K562 (cell line): Measurements from ENCODE around the gene PAK1IP1. TPM values are rescaled to one million over a fixed set of nuclear protein-coding genes. Genes with fewer than 3 reads are reported as not detected.

Experiments
- ARNT ChIP-seq, 2 experiments: fragments of 450-650 bp; IDR thresholded peaks; 2 replicates each; pipeline ENCODE4 v1.6.1; 2016; ENCODE audit warnings: mild to moderate bottlenecking in 1 of 2
- BHLHE40 ChIP-seq: IDR thresholded peaks from 2 replicates; pipeline ENCODE4 v1.6.1; 2011; ENCODE audit warnings: low read length, improper control_type of control experiment
- CAMTA2 ChIP-seq: fragments of 250-450 bp; sonication (Bioruptor Pico); conservative IDR thresholded peaks from 2 replicates; pipeline ENCODE4 v1.5.1; 2022
- ELF1 ChIP-seq: fragments of 200-800 bp; sonication (Bioruptor generic); IDR thresholded peaks from 2 replicates; pipeline ENCODE4 v1.6.1; 2016; ENCODE audit warnings: missing genetic modification characterization, missing compliant biosample characterization
- HMGXB4 ChIP-seq: sonication (generic); formaldehyde crosslinking; IDR thresholded peaks from 2 replicates; pipeline ENCODE4 v1.8.1; 2023; ENCODE audit warnings: mild to moderate bottlenecking, missing genetic modification reagents
- KLF6 ChIP-seq: fragments of 250-450 bp; sonication (Bioruptor Pico); IDR thresholded peaks from 2 replicates; pipeline ENCODE4 v1.4.0; 2020; ENCODE audit warnings: mild to moderate bottlenecking, moderate library complexity, borderline replicate concordance
- MEF2A ChIP-seq: IDR thresholded peaks from 2 replicates; pipeline ENCODE4 v1.6.1; 2011; ENCODE audit warnings: low read depth, mild to moderate bottlenecking, low read length, moderate library complexity; ENCODE audit not compliant: control insufficient read depth
- PPARD ChIP-seq: fragments of 250-450 bp; sonication (Bioruptor Pico); IDR thresholded peaks from 2 replicates; pipeline ENCODE4 v1.8.0; 2022; ENCODE audit warnings: inconsistent platforms, mild to moderate bottlenecking, moderate library complexity
- RB1 ChIP-seq: fragments of 450-650 bp; IDR thresholded peaks from 2 replicates; pipeline ENCODE4 v1.6.1; 2017; ENCODE audit warnings: low read depth, mild to moderate bottlenecking
- RUNX1 ChIP-seq: sonication (generic); IDR thresholded peaks from 2 replicates; pipeline ENCODE4 v1.6.1; 2016; ENCODE audit warnings: antibody characterized with exemption, low read depth
- SIRT6 ChIP-seq: IDR thresholded peaks from one replicate; pipeline ENCODE4 v1.6.1; 2012; ENCODE audit warnings: low read depth, mild to moderate bottlenecking, control low read depth, inconsistent platforms, low read length, moderate library complexity
- STAT5B ChIP-seq: fragments of 250-450 bp; sonication (Bioruptor Pico); IDR thresholded peaks from 2 replicates; pipeline ENCODE4 v1.8.0; 2021; ENCODE audit warnings: mild to moderate bottlenecking, inconsistent platforms
- ZNF134 ChIP-seq: fragments of 250-450 bp; sonication (Bioruptor Pico); conservative IDR thresholded peaks from 2 replicates; pipeline ENCODE4 v1.4.0; 2020
- polyA plus RNA-seq, 8 experiments: library from polyadenylated mRNA; depleted of rRNA in 4 of 8; stranded (reverse) in 5 of 8; unstranded in 3 of 8; fragments of >200 nt; fragmentation: Nextera tagmentation in 2 of 8; fragmentation: Illumina TruSeq in 1 of 8; extraction: Ambion mirVana in 2 of 8; extraction: Trizol in 1 of 8; gene quantifications; 2 replicates each; pipeline versions ENCODE4 v1.2.1 to v1.2.3, GENCODE V29; 2011 to 2014; ENCODE audit warnings: inconsistent platforms in 1 of 8, missing spikeins in 1 of 8
- total RNA-seq, 7 experiments: library from RNA; depleted of rRNA in 6 of 7; stranded (reverse); fragments of >200 nt in 6 of 7; fragmentation: Illumina TruSeq in 2 of 7; extraction: Trizol in 2 of 7; gene quantifications; 2 replicates each; pipeline versions ENCODE4 v1.2.1 to v1.2.3, GENCODE V29; 2011 to 2021; ENCODE audit warnings: low replicate concordance in 1 of 7
- TF ChIP-seq, protein P1 (sequence below): fragments of 450-650 bp; IDR thresholded peaks from 2 replicates; pipeline ENCODE4 v1.6.1; 2016; ENCODE audit warnings: mild to moderate bottlenecking
- TF ChIP-seq, protein P2 (sequence below): sonication (generic); formaldehyde crosslinking; IDR thresholded peaks from 2 replicates; pipeline ENCODE4 v1.8.0; 2022; ENCODE audit warnings: missing genetic modification reagents, mild to moderate bottlenecking, moderate library complexity, borderline replicate concordance
- TF ChIP-seq, protein P3 (sequence below): fragments of 250-450 bp; sonication (Bioruptor Pico); IDR thresholded peaks from 2 replicates; pipeline ENCODE4 v1.5.0; 2021; ENCODE audit warnings: mild to moderate bottlenecking, moderate library complexity
- TF ChIP-seq, protein P4 (sequence below), 3 experiments: fragments of 200-800 bp in 1 of 3; sonication (Bioruptor generic) in 1 of 3; sonication (generic) in 1 of 3; formaldehyde crosslinking in 1 of 3; IDR thresholded peaks; 2 replicates each; pipeline versions ENCODE4 v1.6.1 to v1.8.0; 2016 to 2022; ENCODE audit warnings: mild to moderate bottlenecking in 2 of 3, missing compliant biosample characterization in 2 of 3, missing genetic modification characterization in 2 of 3, missing genetic modification reagents in 1 of 3

The PAK1IP1 gene
- total and polyA plus RNA-seq, 9 of the 15 experiments (the other 6 are each of a cell fraction or from before 2014, with no cell fraction given) = 50.0 to 200 (median 87.0) TPM

DNA sequence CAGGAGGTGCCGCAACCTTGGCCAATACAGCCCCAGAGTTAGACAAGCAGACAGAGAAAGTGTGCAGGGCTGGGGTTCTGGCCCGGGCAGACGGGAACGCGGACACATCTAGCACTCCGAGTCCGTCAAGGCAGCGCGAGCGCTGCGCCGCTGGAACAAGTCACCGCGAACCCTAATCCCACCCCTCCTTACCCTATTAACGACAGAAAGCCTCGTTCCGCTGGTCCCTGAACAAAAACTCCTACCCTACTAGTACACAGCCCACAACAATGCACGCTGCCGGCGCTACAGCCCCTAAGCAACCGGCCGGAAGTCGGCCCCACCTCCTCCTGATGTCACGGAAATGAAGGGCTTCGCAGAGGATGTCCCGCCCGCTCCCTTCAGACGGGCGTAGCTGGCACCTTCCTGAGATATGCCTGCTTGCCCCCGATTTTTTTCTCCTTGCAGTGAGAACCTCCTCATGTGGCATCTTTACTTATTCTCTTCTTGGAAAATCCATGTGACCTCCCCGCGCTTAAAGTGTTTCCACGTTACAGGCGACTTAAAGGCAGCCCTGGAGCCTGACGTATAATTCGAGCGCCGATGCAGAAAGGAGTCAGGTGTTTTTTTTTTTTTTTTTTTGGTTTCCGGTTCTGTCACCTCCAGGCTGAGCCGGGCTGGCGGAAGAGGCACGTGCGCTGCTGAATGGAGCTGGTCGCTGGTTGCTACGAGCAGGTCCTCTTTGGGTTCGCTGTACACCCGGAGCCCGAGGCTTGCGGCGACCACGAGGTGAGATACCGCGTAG is at the start of gene PAK1IP1, which contains the start of gene C6orf52 (continued):
- TF ChIP-seq, protein P1, sequence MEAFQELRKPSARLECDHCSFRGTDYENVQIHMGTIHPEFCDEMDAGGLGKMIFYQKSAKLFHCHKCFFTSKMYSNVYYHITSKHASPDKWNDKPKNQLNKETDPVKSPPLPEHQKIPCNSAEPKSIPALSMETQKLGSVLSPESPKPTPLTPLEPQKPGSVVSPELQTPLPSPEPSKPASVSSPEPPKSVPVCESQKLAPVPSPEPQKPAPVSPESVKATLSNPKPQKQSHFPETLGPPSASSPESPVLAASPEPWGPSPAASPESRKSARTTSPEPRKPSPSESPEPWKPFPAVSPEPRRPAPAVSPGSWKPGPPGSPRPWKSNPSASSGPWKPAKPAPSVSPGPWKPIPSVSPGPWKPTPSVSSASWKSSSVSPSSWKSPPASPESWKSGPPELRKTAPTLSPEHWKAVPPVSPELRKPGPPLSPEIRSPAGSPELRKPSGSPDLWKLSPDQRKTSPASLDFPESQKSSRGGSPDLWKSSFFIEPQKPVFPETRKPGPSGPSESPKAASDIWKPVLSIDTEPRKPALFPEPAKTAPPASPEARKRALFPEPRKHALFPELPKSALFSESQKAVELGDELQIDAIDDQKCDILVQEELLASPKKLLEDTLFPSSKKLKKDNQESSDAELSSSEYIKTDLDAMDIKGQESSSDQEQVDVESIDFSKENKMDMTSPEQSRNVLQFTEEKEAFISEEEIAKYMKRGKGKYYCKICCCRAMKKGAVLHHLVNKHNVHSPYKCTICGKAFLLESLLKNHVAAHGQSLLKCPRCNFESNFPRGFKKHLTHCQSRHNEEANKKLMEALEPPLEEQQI = peak; percentile 88
- TF ChIP-seq, protein P2, sequence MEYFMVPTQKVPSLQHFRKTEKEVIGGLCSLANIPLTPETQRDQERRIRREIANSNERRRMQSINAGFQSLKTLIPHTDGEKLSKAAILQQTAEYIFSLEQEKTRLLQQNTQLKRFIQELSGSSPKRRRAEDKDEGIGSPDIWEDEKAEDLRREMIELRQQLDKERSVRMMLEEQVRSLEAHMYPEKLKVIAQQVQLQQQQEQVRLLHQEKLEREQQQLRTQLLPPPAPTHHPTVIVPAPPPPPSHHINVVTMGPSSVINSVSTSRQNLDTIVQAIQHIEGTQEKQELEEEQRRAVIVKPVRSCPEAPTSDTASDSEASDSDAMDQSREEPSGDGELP = peak; percentile 97
- no peak; the same call in 1 of the 2 replicates for TF ChIP-seq MEF2A
- no peak for TF ChIP-seq ZNF134
- TF ChIP-seq KLF6 (CRISPR knock-in tag) = peak; percentile 95
- TF ChIP-seq CAMTA2 (CRISPR knock-in tag) = peak; percentile 74
- peak; percentile 75; the same call in 1 of the 2 replicates for TF ChIP-seq RB1
- no peak for TF ChIP-seq PPARD (CRISPR knock-in tag)
- TF ChIP-seq SIRT6 = no peak
- TF ChIP-seq HMGXB4 = peak; percentile 25; the same call in 1 of the 2 replicates
- TF ChIP-seq, protein P3, sequence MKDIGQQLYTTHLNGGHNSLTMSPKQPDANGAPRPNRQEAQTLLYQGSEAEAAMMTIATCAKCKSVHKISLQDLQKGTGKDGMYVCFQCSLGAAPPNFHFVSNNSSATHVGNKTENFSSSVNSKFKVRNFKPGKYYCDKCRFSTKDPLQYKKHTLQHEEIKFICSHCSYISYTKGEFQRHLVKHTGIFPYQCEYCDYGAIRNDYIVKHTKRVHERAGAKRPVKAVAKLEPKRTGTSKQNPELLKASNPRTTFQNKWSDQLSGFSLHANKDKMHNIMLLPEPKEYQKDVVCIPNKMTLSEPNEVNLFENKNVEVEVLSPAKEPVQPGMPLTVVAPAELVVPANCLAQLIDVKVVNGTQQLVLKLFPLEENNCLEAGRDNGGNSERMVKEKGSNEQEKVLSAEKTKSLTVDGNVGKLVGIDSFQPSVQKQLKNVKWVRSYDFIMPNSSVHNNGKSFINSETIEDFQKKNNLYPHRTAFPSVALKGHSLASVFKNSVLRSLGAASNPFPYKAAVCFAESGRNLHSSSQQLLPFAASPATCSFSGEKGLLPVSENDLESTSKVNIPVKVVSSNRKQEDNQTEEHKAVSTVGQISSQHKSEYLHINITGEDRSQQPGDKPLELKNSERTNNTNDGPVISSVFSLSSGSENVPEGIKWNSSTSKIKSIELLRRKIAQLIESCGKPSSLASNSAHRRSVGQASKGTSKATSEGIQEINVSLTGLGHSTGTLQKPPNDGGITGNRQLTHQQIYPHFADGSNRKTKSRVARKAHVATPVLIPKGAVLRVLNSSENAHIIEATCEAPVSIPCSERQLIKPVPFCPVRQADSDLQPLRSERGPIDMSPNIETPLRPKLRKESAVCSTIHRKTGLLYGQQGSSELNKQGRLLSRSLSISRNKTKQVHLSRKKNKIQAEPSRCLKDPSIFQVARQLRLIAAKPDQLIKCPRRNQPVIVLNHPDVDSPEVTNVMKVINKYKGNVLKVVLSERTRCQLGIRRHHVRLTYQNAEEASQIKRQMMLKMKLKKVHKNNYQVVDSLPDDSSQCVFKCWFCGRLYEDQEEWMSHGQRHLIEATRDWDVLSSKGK (CRISPR knock-in tag) = no peak
- TF ChIP-seq ARNT (IDR thresholded peaks at IDR 0.05) = peak; percentile 82 to 84; a peak in 3 of 4 replicates
- no peak for TF ChIP-seq RUNX1
- TF ChIP-seq, protein P4, sequence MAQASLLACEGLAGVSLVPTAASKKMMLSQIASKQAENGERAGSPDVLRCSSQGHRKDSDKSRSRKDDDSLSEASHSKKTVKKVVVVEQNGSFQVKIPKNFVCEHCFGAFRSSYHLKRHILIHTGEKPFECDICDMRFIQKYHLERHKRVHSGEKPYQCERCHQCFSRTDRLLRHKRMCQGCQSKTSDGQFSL (CRISPR knock-in tag; IDR thresholded peaks at IDR 0.05) = no peak
- TF ChIP-seq, protein P4 (tag; IDR thresholded peaks at IDR 0.05) = no peak
- peak; percentile 91 for TF ChIP-seq ELF1
- peak; percentile 99 for TF ChIP-seq BHLHE40
- no peak for TF ChIP-seq STAT5B (CRISPR knock-in tag)
